Effector memory CD8-positive, alpha-beta T cell (primary cell): ENCODE measurements around the gene ABCA7.
A peak's percentile ranks its signal among the peaks of the same experiment; 100 is the strongest.

Experiments used
- ATAC-seq: fragments of 150-1000 bp; cut with Tn5 transposase; replicated peaks from 2 replicates; pipeline ENCODE4 v1.10.0; 2021; ENCODE audit warnings: mild to moderate bottlenecking, moderate library complexity
- DNase-seq, 3 experiments: peaks; one replicate each; pipeline ENCODE4 v3.0.0; 2021
- H3K27ac Mint-ChIP-seq, 2 donors: one replicate each; pipeline ENCODE4 v1.8.0; 2022; ENCODE audit warnings: mild to moderate bottlenecking in 2 of 2, mixed read lengths in 2 of 2, moderate library complexity in 2 of 2
- H3K27me3 Mint-ChIP-seq, 2 donors: one replicate each; pipeline ENCODE4 v1.8.0; 2022; ENCODE audit warnings: mixed read lengths in 2 of 2
- H3K36me3 Mint-ChIP-seq: one replicate; pipeline ENCODE4 v1.8.0; 2022; ENCODE audit warnings: mild to moderate bottlenecking, moderate library complexity, mixed read lengths; ENCODE audit not compliant: insufficient read depth
- H3K4me1 Mint-ChIP-seq, 2 donors: one replicate each; pipeline ENCODE4 v1.8.0; 2022; ENCODE audit warnings: low read depth in 2 of 2, mixed read lengths in 2 of 2
- H3K4me3 Mint-ChIP-seq, 2 donors: one replicate each; pipeline ENCODE4 v1.8.0; 2022; ENCODE audit warnings: mild to moderate bottlenecking in 2 of 2, mixed read lengths in 2 of 2, moderate library complexity in 2 of 2
- H3K9me3 Mint-ChIP-seq, 2 donors: one replicate each; pipeline ENCODE4 v1.8.0; 2022; ENCODE audit warnings: mixed read lengths in 2 of 2
- total RNA-seq, 9 experiments: gene quantifications; one replicate each; lab custom pipeline; 2026; lab: John Stamatoyannopoulos, UW

Gene ABCA7, protein sequence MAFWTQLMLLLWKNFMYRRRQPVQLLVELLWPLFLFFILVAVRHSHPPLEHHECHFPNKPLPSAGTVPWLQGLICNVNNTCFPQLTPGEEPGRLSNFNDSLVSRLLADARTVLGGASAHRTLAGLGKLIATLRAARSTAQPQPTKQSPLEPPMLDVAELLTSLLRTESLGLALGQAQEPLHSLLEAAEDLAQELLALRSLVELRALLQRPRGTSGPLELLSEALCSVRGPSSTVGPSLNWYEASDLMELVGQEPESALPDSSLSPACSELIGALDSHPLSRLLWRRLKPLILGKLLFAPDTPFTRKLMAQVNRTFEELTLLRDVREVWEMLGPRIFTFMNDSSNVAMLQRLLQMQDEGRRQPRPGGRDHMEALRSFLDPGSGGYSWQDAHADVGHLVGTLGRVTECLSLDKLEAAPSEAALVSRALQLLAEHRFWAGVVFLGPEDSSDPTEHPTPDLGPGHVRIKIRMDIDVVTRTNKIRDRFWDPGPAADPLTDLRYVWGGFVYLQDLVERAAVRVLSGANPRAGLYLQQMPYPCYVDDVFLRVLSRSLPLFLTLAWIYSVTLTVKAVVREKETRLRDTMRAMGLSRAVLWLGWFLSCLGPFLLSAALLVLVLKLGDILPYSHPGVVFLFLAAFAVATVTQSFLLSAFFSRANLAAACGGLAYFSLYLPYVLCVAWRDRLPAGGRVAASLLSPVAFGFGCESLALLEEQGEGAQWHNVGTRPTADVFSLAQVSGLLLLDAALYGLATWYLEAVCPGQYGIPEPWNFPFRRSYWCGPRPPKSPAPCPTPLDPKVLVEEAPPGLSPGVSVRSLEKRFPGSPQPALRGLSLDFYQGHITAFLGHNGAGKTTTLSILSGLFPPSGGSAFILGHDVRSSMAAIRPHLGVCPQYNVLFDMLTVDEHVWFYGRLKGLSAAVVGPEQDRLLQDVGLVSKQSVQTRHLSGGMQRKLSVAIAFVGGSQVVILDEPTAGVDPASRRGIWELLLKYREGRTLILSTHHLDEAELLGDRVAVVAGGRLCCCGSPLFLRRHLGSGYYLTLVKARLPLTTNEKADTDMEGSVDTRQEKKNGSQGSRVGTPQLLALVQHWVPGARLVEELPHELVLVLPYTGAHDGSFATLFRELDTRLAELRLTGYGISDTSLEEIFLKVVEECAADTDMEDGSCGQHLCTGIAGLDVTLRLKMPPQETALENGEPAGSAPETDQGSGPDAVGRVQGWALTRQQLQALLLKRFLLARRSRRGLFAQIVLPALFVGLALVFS (N-terminal part only)
- total RNA-seq: 11.5 to 212 (median 130) reads per million in 9 experiments

- peak; percentile 92 for ATAC-seq
- DNase-seq: peak; percentile 99 to 100 (median 100)
- Mint-ChIP-seq H3K27me3 (no peaks in the 10 kb centered on the region), H3K27ac (peak within 1 kb of the TSS; percentile 89 to 92), H3K9me3 (no peaks in the 10 kb centered on the region), H3K4me3 (peak within 1 kb of the TSS; percentile 92 to 96), H3K36me3 (peaks cover 82% of the 10 kb centered on the region), H3K4me1 (peaks cover 44 to 57% of the 10 kb centered on the region in 2 donors)
Observed at GRCh38 chr19:1039646-1040475, at the start of gene ABCA7. Gene ABCA7, plus strand, starts transcription at chr19:1040107. Its CDS starts 1,255 bp downstream, at chr19:1041362.

DNA sequence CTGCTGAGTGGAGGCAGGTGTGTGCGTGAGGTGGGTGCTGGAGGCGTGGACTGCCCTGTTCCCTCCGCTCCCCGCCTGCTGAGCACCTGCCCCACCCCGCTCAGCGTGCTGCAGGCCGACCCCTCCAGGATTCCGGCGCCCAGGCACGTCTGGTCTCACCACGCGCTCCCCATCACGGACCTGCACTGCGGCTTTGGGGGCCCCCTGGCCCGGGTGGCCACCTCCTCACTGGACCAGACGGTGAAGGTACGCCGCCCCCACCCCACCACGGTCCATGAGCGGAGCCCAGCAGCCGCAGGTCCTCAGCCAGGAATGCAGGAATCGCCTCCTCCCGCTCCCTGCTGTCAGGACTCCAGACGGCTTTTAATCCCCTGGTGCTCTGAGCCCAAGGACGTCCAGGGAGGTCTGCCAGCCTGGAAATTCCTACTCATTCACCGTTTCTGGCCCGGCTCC lies 49.8 kb upstream of the ABCA7 start:
- Mint-ChIP-seq H3K27ac (peak overlapping the region in 1 of 2 donors; percentile 78), H3K9me3 (no peaks in the 10 kb centered on the region), H3K4me3 (no peak overlapping the region), H3K27me3 (no peaks in the 10 kb centered on the region), H3K36me3 (peaks cover 28% of the 10 kb centered on the region), H3K4me1 (peaks cover 4 to 12% of the 10 kb centered on the region in 2 donors)
- ATAC-seq: no peak
- no peak for DNase-seq

- H3K36me3 Mint-ChIP-seq: peaks cover 27% of the 10 kb centered on the region
- peaks cover 3 to 10% of the 10 kb centered on the region in 2 donors for H3K4me1 Mint-ChIP-seq
- DNase-seq: no peak
- no peaks in the 10 kb centered on the region for H3K27me3 Mint-ChIP-seq
- H3K27ac Mint-ChIP-seq: peak overlapping the region in 1 of 2 donors; percentile 78
- H3K9me3 Mint-ChIP-seq: no peaks in the 10 kb centered on the region
- no peak for ATAC-seq
- H3K4me3 Mint-ChIP-seq: no peak overlapping the region
Observed at GRCh38 chr19:990746-991145, 49.2 kb upstream of the ABCA7 start.

DNA sequence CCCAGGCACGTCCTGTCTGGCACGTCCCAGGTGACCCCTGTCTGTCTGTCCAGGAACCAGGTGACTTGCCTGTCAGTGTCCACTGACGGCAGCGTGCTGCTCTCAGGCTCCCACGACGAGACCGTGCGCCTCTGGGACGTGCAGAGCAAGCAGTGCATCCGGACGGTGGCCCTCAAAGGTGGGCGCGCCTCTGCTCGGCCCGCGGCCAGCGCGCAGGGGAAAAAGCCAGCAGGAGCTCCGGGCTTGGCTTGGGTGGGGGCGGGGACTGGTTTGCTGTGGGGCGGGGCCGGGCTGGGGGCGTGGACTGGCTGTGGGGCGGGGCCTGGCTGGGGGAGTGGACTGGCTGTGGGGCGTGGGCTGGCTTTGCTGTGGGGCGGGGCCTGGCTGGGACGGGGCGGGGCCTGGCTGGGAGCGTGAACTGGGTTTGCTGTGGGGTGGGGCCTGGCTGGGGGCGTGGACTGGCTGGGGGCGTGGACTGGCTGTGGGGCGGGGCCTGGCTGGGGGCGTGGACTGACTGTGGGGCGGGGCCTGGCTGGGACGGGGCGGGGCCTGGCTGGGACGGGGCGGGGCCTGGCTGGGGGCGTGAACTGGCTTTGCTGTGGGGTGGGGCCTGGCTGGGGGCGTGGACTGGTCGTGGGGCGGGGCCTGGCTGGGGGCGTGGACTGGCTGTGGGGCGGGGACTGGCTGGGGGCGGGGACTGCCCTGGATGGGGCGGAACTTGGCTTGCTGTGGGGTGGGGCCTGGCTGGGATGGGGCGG lies 48.6 kb upstream of the ABCA7 start:
- Mint-ChIP-seq H3K9me3 (no peaks in the 10 kb centered on the region), H3K36me3 (peaks cover 26% of the 10 kb centered on the region), H3K4me1 (peaks cover 6 to 12% of the 10 kb centered on the region in 2 donors), H3K27me3 (no peaks in the 10 kb centered on the region), H3K27ac (peak overlapping the region in 1 of 2 donors; percentile 78), H3K4me3 (no peak overlapping the region)
- DNase-seq (peak; percentile 28 to 37 (median 34)), ATAC-seq (peak; percentile 30)

GRCh38 chr19:991932-992669 lies 47.8 kb upstream of the ABCA7 start:
- ATAC-seq: no peak
- Mint-ChIP-seq H3K9me3 (no peaks in the 10 kb centered on the region), H3K36me3 (peaks cover 28% of the 10 kb centered on the region), H3K27me3 (no peaks in the 10 kb centered on the region), H3K27ac (no peak overlapping the region), H3K4me3 (no peak overlapping the region), H3K4me1 (peaks cover 13% of the 10 kb centered on the region in 2 donors)
- no peak for DNase-seq

- no peaks in the 10 kb centered on the region for H3K9me3 Mint-ChIP-seq
- peak overlapping the region in 1 of 2 donors; percentile 81 for H3K27ac Mint-ChIP-seq
- peaks cover 0 to 1% of the 10 kb centered on the region in 2 donors for H3K27me3 Mint-ChIP-seq
- ATAC-seq: no peak
- no peak overlapping the region for H3K4me3 Mint-ChIP-seq
- peaks cover 27% of the 10 kb centered on the region for H3K36me3 Mint-ChIP-seq
- no peak for DNase-seq
- peaks cover 13% of the 10 kb centered on the region in 2 donors for H3K4me1 Mint-ChIP-seq
Observed at GRCh38 chr19:992670-993055, 47.2 kb upstream of the ABCA7 start.

- H3K4me1 Mint-ChIP-seq: peaks cover 10 to 13% of the 10 kb centered on the region in 2 donors
- H3K4me3 Mint-ChIP-seq: no peak overlapping the region
- no peaks in the 10 kb centered on the region for H3K9me3 Mint-ChIP-seq
- DNase-seq (no peak), ATAC-seq (no peak)
- H3K27ac Mint-ChIP-seq: peak overlapping the region in 1 of 2 donors; percentile 38
- H3K36me3 Mint-ChIP-seq: peaks cover 27% of the 10 kb centered on the region
- H3K27me3 Mint-ChIP-seq: peaks cover 0 to 8% of the 10 kb centered on the region in 2 donors
Observed at GRCh38 chr19:993361-993830, 46.5 kb upstream of the ABCA7 start.

- no peak for DNase-seq
- Mint-ChIP-seq H3K27ac (no peak overlapping the region), H3K36me3 (peaks cover 29% of the 10 kb centered on the region), H3K4me1 (peaks cover 10 to 13% of the 10 kb centered on the region in 2 donors), H3K9me3 (no peaks in the 10 kb centered on the region), H3K27me3 (peaks cover 3 to 14% of the 10 kb centered on the region in 2 donors), H3K4me3 (no peak overlapping the region)
- ATAC-seq: no peak
Observed at GRCh38 chr19:993831-994393, 46.0 kb upstream of the ABCA7 start.

- no peak overlapping the region for H3K4me3 Mint-ChIP-seq
- peaks cover 31% of the 10 kb centered on the region for H3K36me3 Mint-ChIP-seq
- H3K27me3 Mint-ChIP-seq: peaks cover 9 to 20% of the 10 kb centered on the region in 2 donors
- DNase-seq: no peak
- no peak for ATAC-seq
- H3K4me1 Mint-ChIP-seq: peaks cover 10 to 11% of the 10 kb centered on the region in 2 donors
- peak overlapping the region in 1 of 2 donors; percentile 98 for H3K27ac Mint-ChIP-seq
- H3K9me3 Mint-ChIP-seq: no peaks in the 10 kb centered on the region
Observed at GRCh38 chr19:994516-994915, 45.4 kb upstream of the ABCA7 start.

GRCh38 chr19:995051-995827 lies 44.7 kb upstream of the ABCA7 start:
- H3K27me3 Mint-ChIP-seq: peaks cover 9 to 22% of the 10 kb centered on the region in 2 donors
- peak overlapping the region; percentile 98 to 99 for H3K27ac Mint-ChIP-seq
- DNase-seq (no peak), ATAC-seq (no peak)
- H3K36me3 Mint-ChIP-seq: peaks cover 27% of the 10 kb centered on the region
- peaks cover 10 to 11% of the 10 kb centered on the region in 2 donors for H3K4me1 Mint-ChIP-seq
- H3K4me3 Mint-ChIP-seq: no peak overlapping the region
- no peaks in the 10 kb centered on the region for H3K9me3 Mint-ChIP-seq
